Measurements from ENCODE around the gene RBL2.

DNA sequence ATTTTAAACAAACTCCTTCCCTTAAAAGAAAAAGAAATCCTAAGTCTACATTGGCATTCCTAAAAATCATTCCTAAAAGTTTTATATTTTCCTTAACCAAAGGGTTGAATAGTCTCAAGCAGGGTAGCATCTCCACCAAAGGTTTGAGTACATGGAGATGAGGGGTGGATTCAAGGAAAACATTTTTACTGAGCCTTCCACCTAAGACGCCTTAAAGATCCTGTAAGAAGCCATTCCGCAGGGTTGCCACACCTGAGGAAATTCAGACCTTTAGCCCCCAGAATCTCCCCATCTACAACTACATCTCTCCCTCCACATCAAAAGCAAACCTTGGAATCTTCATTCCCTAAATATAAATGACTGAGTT, 76.4 kb downstream of the RBL2 start:
- TF ChIP-seq, protein P1, sequence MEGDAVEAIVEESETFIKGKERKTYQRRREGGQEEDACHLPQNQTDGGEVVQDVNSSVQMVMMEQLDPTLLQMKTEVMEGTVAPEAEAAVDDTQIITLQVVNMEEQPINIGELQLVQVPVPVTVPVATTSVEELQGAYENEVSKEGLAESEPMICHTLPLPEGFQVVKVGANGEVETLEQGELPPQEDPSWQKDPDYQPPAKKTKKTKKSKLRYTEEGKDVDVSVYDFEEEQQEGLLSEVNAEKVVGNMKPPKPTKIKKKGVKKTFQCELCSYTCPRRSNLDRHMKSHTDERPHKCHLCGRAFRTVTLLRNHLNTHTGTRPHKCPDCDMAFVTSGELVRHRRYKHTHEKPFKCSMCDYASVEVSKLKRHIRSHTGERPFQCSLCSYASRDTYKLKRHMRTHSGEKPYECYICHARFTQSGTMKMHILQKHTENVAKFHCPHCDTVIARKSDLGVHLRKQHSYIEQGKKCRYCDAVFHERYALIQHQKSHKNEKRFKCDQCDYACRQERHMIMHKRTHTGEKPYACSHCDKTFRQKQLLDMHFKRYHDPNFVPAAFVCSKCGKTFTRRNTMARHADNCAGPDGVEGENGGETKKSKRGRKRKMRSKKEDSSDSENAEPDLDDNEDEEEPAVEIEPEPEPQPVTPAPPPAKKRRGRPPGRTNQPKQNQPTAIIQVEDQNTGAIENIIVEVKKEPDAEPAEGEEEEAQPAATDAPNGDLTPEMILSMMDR (conservative IDR thresholded peaks at IDR 0.05 in 1 of 2, IDR thresholded peaks at IDR 0.05 in 1 of 2; ENCODE audit: extremely low read depth in 1 of 2, insufficient read depth in 1 of 2, low read depth in 1 of 2, low read length in 2 of 2), result no peak
- TF ChIP-seq EZH2 (IDR thresholded peaks at IDR 0.05; ENCODE audit: borderline replicate concordance, low read length), result no peak

Measured in mammary epithelial cell (primary cell).